H9 (cell line): ENCODE results near the gene FAM13A. TPM values are rescaled to one million over a fixed set of nuclear protein-coding genes. Genes with fewer than 3 reads are reported as not detected.

ENCODE experiments used
- DNase-seq: peaks from one replicate; pipeline ENCODE4 v3.0.0-alpha.2; 2017
- H2AFZ ChIP-seq: one replicate; pipeline ENCODE4 v1.6.1; 2013; ENCODE audit warnings: mild to moderate bottlenecking, low read length, control low read depth, moderate library complexity
- H2AK5ac ChIP-seq: 2 replicates; pipeline ENCODE4 v1.6.1; 2013; ENCODE audit warnings: low read length, control low read depth, mixed read lengths; ENCODE audit not compliant: insufficient read length
- H2BK120ac ChIP-seq: one replicate; pipeline ENCODE4 v1.6.1; 2013; ENCODE audit warnings: low read depth, mild to moderate bottlenecking, low read length, control low read depth, inconsistent platforms; ENCODE audit not compliant: poor library complexity, severe bottlenecking
- H2BK12ac ChIP-seq: 2 replicates; pipeline ENCODE4 v1.6.1; 2013; ENCODE audit warnings: low read length, control low read depth, mixed read lengths, low read depth; ENCODE audit not compliant: insufficient read length
- H2BK15ac ChIP-seq: 2 replicates; pipeline ENCODE4 v1.6.1; 2013; ENCODE audit warnings: low read depth, low read length, control low read depth
- H2BK20ac ChIP-seq: one replicate; pipeline ENCODE4 v1.6.1; 2013; ENCODE audit warnings: low read depth, mild to moderate bottlenecking, low read length, control low read depth, inconsistent platforms; ENCODE audit not compliant: poor library complexity, severe bottlenecking
- H2BK5ac ChIP-seq: 2 replicates; pipeline ENCODE4 v1.6.1; 2013; ENCODE audit warnings: low read length, control low read depth, mixed read lengths; ENCODE audit not compliant: insufficient read length
- H3K14ac ChIP-seq: 2 replicates; pipeline ENCODE4 v1.6.1; 2013; ENCODE audit warnings: low read length, control low read depth; ENCODE audit not compliant: insufficient read depth
- H3K18ac ChIP-seq: 2 replicates; pipeline ENCODE4 v1.6.1; 2013; ENCODE audit warnings: low read depth, mild to moderate bottlenecking, mixed read lengths, low read length, control low read depth; ENCODE audit not compliant: insufficient read length
- H3K23ac ChIP-seq: 2 replicates; pipeline ENCODE4 v1.6.1; 2013; ENCODE audit warnings: low read length, control low read depth, mixed read lengths, low read depth; ENCODE audit not compliant: insufficient read length
- H3K23me2 ChIP-seq: 2 replicates; pipeline ENCODE4 v1.6.1; 2013; ENCODE audit warnings: low read depth, mild to moderate bottlenecking, mixed read lengths, low read length, control low read depth; ENCODE audit not compliant: insufficient read length, poor library complexity, severe bottlenecking
- H3K27ac ChIP-seq: 2 replicates; pipeline ENCODE4 v1.5.1; 2013; ENCODE audit warnings: low read length, control low read depth, mixed read lengths, low read depth; ENCODE audit not compliant: insufficient read length
- H3K27me3 ChIP-seq: 2 replicates; pipeline ENCODE4 v1.6.1; 2013; ENCODE audit warnings: low read length, control low read depth, inconsistent platforms; ENCODE audit not compliant: insufficient read depth
- H3K4ac ChIP-seq: 2 replicates; pipeline ENCODE4 v1.6.1; 2013; ENCODE audit warnings: low read depth, mild to moderate bottlenecking, control low read depth, inconsistent platforms, low read length, moderate library complexity
- H3K4me1 ChIP-seq: 2 replicates; pipeline ENCODE4 v1.6.1; 2013; ENCODE audit warnings: low read length, control low read depth, inconsistent platforms; ENCODE audit not compliant: insufficient read depth
- H3K4me2 ChIP-seq: 2 replicates; pipeline ENCODE4 v1.6.1; 2013; ENCODE audit warnings: low read length, control low read depth, mixed read lengths; ENCODE audit not compliant: insufficient read length, insufficient read depth
- H3K56ac ChIP-seq: 2 replicates; pipeline ENCODE4 v1.6.1; 2013; ENCODE audit warnings: low read depth, mild to moderate bottlenecking, mixed read lengths, low read length, control low read depth; ENCODE audit not compliant: insufficient read length
- H3K79me1 ChIP-seq: 2 replicates; pipeline ENCODE4 v1.6.1; 2013; ENCODE audit warnings: low read depth, mild to moderate bottlenecking, moderate library complexity, low read length, control low read depth, inconsistent platforms; ENCODE audit not compliant: insufficient read depth, poor library complexity, severe bottlenecking
- H3K79me2 ChIP-seq: 2 replicates; pipeline ENCODE4 v1.6.1; 2013; ENCODE audit warnings: low read length, control low read depth, inconsistent platforms; ENCODE audit not compliant: insufficient read depth
- H3K9ac ChIP-seq: 2 replicates; pipeline ENCODE4 v1.6.1; 2013; ENCODE audit warnings: low read length, control low read depth, mixed read lengths; ENCODE audit not compliant: insufficient read length; ENCODE audit errors: extremely low read depth
- H3K9me3 ChIP-seq: one replicate; pipeline ENCODE4 v1.6.1; 2013; ENCODE audit warnings: low read depth, low read length, inconsistent platforms; ENCODE audit not compliant: control insufficient read depth
- H3T11ph ChIP-seq: one replicate; pipeline ENCODE4 v1.6.1; 2013; ENCODE audit warnings: mild to moderate bottlenecking, low read length, control low read depth, inconsistent platforms
- H4K20me1 ChIP-seq: one replicate; pipeline ENCODE4 v1.6.1; 2013; ENCODE audit not compliant: control insufficient read depth, insufficient read length, insufficient read depth
- H4K5ac ChIP-seq: 2 replicates; pipeline ENCODE4 v1.6.1; 2013; ENCODE audit warnings: low read depth, mild to moderate bottlenecking, mixed read lengths, low read length, control low read depth; ENCODE audit not compliant: insufficient read length
- H4K8ac ChIP-seq: replicated peaks from 2 replicates; pipeline ENCODE4 v1.6.1; 2013; ENCODE audit warnings: low read length, control low read depth, mixed read lengths, low read depth; ENCODE audit not compliant: insufficient read length
- H4K91ac ChIP-seq: 2 replicates; pipeline ENCODE4 v1.6.1; 2013; ENCODE audit warnings: low read depth, mild to moderate bottlenecking, moderate library complexity, mixed read lengths, low read length, control low read depth; ENCODE audit not compliant: insufficient read length
- H3K27ac Mint-ChIP-seq, 3 experiments: 2 replicates in 2 of 3; 3 replicates in 1 of 3; pipeline ENCODE4 v1.8.0; 2020 to 2021; ENCODE audit warnings: mixed read lengths in 3 of 3, mild to moderate bottlenecking in 1 of 3, moderate library complexity in 1 of 3
- H3K27me3 Mint-ChIP-seq: 2 replicates; pipeline ENCODE4 v1.8.0; 2021; ENCODE audit warnings: low read depth, mild to moderate bottlenecking, moderate library complexity, mixed read lengths
- H3K36me3 Mint-ChIP-seq, 3 experiments: 2 replicates in 2 of 3; 3 replicates in 1 of 3; pipeline ENCODE4 v1.8.0; 2020 to 2021; ENCODE audit warnings: low read depth in 3 of 3, mixed read lengths in 3 of 3; ENCODE audit not compliant: insufficient read depth in 1 of 3
- H3K4me1 Mint-ChIP-seq, 2 experiments: 2 replicates each; pipeline ENCODE4 v1.8.0; 2020; ENCODE audit warnings: mixed read lengths in 2 of 2
- H3K4me3 Mint-ChIP-seq, 2 experiments: 2 replicates in 1 of 2; 3 replicates in 1 of 2; pipeline ENCODE4 v1.8.0; 2020 to 2021; ENCODE audit warnings: mild to moderate bottlenecking in 2 of 2, mixed read lengths in 2 of 2, moderate library complexity in 1 of 2
- H3K9me3 Mint-ChIP-seq, 2 experiments: 2 replicates in 1 of 2; 3 replicates in 1 of 2; pipeline ENCODE4 v1.8.0; 2020; ENCODE audit warnings: mild to moderate bottlenecking in 2 of 2, mixed read lengths in 2 of 2, moderate library complexity in 1 of 2
- WGBS: extraction: QIAGEN DNeasy Blood & Tissue Kit; methylation state at CpG from one replicate; pipeline ENCODE4 v1.1.7; 2013; ENCODE audit warnings: missing lambda C conversion rate, low lambda C conversion rate, mixed read lengths; ENCODE audit not compliant: insufficient read length; ENCODE audit errors: extremely low coverage; 5-methylcytosine and 5-hydroxymethylcytosine counted together
- total RNA-seq: library from RNA; stranded (reverse); gene quantifications from 2 replicates; pipeline ENCODE4 v1.2.1, GENCODE V29; 2021
- TF ChIP-seq, protein P1 (sequence below): fragments of 200-600 bp; sonication (generic); conservative IDR thresholded peaks from 3 replicates; pipeline ENCODE4 v1.8.0; 2021; ENCODE audit warnings: antibody characterized with exemption, mild to moderate bottlenecking

Gene FAM13A
- total RNA-seq, 1 experiment from 2014 or later = 12.7 TPM

DNA sequence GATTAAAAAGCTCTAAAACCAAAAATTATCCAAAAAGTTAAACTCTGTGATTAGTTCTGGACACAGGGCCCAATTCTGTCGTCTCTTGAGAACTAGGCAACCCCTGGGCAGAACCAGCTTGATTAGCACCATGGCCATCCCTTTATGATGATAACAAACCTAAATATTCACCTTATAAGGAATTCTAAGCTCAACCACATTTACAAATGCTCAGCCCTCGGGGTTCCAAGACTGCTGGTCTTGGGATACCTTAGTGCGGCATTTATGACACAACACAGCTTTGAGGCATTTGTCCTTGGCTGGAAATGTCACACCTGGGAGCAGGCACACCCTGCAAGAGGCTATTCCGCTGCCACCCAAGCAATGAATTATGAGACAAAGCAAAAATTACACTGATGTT lies 331.8 kb downstream of the FAM13A start:
- Histone ChIP-seq H2BK20ac (no peak overlapping the region), H2AK5ac (no peak overlapping the region), H3K14ac (no peak overlapping the region), H4K8ac (no peak overlapping the region), H2BK5ac (no peak overlapping the region), H3K23me2 (no peaks in the 10 kb centered on the region), H3K18ac (no peak overlapping the region), H3K9ac (no peak overlapping the region), H4K20me1 (no peaks in the 10 kb centered on the region), H3K23ac (no peak overlapping the region), H3K9me3 (no peaks in the 10 kb centered on the region), H3K4ac (no peak overlapping the region), H4K5ac (no peak overlapping the region), H3K79me1 (no peaks in the 10 kb centered on the region), H3K4me2 (no peak overlapping the region), H3K27ac (no peak overlapping the region), H2AFZ (no peak overlapping the region), H4K91ac (no peak overlapping the region), H2BK15ac (no peak overlapping the region), H3K79me2 (no peaks in the 10 kb centered on the region), H3T11ph (no peak overlapping the region), H3K56ac (no peak overlapping the region), H3K4me1 (no peaks in the 10 kb centered on the region), H2BK12ac (no peak overlapping the region), H2BK120ac (no peak overlapping the region), H3K27me3 (no peaks in the 10 kb centered on the region)
- Mint-ChIP-seq H3K36me3 (peaks cover 4 to 14% (median 11%) of the 10 kb centered on the region in 3 experiments; a peak in 6 of 7 replicates), H3K4me1 (peaks cover 10 to 13% of the 10 kb centered on the region in 2 experiments), H3K27me3 (no peaks in the 10 kb centered on the region; the same call in 1 of the 2 replicates), H3K9me3 (no peaks in the 10 kb centered on the region), H3K27ac (peak overlapping the region; percentile 15 to 87 (median 71); a peak in 2 of 7 replicates), H3K4me3 (no peak overlapping the region)
- TF ChIP-seq, protein P1, sequence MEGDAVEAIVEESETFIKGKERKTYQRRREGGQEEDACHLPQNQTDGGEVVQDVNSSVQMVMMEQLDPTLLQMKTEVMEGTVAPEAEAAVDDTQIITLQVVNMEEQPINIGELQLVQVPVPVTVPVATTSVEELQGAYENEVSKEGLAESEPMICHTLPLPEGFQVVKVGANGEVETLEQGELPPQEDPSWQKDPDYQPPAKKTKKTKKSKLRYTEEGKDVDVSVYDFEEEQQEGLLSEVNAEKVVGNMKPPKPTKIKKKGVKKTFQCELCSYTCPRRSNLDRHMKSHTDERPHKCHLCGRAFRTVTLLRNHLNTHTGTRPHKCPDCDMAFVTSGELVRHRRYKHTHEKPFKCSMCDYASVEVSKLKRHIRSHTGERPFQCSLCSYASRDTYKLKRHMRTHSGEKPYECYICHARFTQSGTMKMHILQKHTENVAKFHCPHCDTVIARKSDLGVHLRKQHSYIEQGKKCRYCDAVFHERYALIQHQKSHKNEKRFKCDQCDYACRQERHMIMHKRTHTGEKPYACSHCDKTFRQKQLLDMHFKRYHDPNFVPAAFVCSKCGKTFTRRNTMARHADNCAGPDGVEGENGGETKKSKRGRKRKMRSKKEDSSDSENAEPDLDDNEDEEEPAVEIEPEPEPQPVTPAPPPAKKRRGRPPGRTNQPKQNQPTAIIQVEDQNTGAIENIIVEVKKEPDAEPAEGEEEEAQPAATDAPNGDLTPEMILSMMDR = no peak
- WGBS = no CpG with 5 or more reads among the region's 4 CpGs
- no peak for DNase-seq
